GM10266 (cell line): ENCODE measurements around the gene AMZ1.
"Not testable (repeated sequence)": the region's sequence is repeated elsewhere in the genome, so short reads cannot be mapped to it uniquely, and the experiment has no call there.

ENCODE experiments used
- DNase-seq: peaks from one replicate; pipeline ENCODE4 v3.0.0; 2012; ENCODE audit errors: extremely low spot score
- TF ChIP-seq, protein P1 (sequence below): IDR thresholded peaks from 2 replicates; pipeline ENCODE4 v1.5.1; 2012; ENCODE audit warnings: mild to moderate bottlenecking, low read depth; ENCODE audit not compliant: control insufficient read depth, insufficient read depth; ENCODE audit errors: missing control alignments

AMZ1 gene

DNA sequence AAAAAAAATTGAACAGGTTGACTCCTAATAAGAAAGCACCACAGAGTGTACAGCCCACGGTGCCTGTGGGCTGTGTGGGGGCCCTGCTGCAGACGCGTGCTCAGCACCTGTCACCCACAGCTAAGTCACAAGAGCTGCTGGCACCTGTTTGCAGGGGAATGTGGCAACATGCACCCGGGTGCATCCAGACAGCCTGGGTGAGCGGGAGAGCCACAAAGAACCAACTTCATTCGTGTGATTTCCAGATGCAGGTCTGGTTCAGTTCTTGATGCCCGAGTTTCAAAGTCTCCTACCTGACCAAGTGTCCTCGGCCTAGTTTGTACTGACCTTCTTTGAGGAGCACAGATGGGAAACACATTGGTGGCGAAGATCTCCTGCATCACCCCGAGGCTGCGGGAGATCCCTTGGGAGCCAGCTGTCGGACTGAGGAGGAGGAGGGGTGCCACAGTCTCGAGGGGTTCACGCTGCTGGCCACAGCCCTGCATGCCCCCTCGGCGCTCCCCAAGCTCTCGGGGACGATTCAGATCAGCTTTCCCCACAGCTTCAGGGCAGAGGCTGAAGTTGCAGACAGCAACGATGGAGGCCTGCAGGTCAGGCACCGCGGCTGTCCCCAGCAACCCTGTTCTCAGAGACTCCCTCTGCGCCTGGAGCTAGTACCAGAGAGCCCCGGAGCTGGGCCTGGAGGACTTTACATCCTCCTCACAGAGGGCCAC, 35.3 kb downstream of the AMZ1 start:
- DNase-seq, result no peak
- TF ChIP-seq, protein P1, sequence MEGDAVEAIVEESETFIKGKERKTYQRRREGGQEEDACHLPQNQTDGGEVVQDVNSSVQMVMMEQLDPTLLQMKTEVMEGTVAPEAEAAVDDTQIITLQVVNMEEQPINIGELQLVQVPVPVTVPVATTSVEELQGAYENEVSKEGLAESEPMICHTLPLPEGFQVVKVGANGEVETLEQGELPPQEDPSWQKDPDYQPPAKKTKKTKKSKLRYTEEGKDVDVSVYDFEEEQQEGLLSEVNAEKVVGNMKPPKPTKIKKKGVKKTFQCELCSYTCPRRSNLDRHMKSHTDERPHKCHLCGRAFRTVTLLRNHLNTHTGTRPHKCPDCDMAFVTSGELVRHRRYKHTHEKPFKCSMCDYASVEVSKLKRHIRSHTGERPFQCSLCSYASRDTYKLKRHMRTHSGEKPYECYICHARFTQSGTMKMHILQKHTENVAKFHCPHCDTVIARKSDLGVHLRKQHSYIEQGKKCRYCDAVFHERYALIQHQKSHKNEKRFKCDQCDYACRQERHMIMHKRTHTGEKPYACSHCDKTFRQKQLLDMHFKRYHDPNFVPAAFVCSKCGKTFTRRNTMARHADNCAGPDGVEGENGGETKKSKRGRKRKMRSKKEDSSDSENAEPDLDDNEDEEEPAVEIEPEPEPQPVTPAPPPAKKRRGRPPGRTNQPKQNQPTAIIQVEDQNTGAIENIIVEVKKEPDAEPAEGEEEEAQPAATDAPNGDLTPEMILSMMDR, result no peak

DNA sequence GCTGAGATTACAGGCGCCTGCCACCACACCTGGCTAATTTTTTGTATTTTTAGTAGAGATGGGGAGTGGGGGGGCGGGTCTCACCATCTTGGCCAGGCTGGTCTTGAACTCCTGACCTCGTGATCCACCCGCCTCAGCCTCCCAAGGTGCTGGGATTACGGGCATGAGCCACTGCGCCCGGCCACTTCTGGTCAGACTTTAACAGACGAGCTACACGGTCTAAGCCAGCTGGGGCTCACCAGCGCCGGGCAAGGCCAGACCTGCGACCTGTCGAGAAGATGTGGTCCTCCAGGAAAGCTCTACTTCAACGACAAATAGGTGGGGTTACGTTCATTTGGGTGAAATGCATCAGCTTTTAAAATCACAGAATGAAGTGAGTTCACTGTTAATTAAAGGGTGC, 36.0 kb downstream of the AMZ1 start:
- not testable (repeated sequence) for DNase-seq

DNA sequence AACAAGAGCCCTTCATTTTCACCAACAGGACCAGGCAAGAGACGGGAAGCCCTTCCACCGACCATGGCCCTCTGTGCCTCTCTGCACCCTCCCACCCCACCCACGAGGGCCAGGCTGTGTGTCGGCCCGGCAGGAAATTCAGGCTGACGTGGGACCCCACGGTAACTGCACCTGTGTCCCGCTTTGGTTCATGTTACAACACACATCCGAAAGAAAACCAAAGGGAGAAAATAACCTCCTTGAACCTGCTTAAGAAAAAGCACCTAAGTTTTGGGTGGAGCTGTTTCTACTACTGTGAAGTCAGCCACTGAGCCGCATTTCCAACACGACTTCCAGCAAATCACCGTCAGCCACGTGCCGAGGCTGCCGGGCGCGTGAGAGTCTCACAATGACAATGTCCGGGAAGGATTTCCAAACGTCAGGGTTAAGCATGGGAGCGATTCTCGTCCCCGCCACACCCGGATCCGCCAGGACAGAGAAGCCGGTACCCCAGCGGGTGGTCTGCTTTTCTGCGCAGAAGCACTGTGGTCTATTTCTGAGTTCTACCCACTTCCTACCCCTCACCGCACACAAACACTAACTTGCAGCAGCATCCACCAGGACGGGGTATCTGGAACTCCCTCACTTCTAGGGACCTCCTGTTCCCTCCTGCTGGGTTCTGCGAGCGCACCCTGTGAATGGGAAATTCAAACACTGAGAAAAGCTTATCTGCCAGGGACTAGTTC, 36.6 kb downstream of the AMZ1 start:
- DNase-seq, result no peak
- TF ChIP-seq, protein P1, result no peak

DNA sequence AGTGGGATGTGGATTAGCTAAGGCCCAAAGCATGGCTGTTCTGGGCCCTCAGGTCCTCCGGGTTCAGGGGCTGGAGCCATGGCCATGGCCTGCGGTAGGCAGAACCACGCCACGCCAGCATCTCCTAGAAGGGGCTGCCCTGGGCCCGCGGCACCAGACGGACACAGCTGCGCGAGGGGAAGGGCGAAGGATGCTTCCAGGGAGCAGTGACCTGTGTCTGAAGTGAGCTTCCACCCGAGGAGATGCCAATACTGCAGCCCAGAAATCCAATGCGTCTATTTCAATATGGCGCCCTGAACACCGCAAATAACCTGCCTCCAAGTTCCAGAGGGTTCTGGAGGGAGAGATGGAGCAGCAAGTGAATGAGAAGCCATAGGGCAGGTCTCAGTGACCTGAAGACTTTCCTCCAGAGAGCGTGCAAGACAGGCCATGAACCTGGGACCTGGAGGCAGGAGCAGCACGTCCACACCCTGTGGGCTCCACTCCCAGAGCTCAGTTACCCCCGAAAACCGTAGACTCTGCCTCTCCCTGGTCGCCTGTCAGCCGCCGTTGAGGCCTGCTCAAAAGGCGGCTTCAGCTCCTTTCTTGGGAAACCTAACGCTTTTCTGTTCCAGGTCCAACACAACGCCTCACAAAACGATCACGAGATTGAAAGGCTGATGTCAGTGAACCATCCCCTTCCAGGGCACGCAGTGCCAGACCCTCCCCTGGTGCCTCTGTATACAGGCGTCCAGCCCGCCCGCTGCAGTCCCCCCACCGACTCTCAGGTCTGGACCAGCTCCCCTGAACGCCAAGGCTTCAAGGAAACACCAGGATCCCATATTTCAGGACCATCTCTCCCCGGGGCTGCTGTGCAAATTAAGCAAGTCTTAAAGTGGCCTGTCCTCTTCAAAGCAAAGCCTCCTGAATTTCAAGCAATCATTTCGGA, 37.4 kb downstream of the AMZ1 start:
- TF ChIP-seq, protein P1, result no peak
- no peak for DNase-seq

DNA sequence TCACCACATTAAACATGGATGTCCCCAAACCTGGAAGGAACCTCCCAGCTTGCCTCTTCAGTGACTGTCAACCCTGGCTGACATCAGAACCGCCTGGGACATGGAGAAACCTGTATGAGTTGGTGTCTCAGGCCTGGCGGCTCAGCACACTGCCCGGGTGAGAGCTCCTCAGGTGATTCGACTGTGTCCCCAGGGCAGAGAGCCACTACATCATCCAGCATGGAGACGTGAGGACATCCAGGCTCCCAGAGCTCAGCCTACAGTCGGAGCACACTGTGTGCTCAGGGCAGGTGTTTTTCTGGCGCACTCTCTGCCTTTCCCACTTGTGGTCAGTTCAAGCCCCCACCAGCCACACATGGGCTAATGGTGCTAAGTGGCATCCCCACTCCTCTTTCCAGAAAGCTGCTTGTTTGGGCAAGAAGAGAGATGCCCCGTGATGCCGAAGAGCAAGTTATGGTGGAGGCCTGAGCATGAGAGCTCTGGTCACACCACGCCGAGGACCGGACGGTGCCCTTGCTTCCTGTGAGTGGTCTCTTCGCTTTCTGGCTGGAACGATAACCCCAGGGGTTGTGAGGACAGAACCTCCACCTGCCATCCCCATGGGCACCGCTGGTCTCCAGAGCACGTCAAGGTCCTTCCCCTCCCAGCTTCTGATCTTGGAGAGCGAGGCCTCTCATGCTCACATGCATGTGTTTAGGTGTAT, 38.5 kb downstream of the AMZ1 start:
- DNase-seq, result no peak
- TF ChIP-seq, protein P1, result no peak

DNA sequence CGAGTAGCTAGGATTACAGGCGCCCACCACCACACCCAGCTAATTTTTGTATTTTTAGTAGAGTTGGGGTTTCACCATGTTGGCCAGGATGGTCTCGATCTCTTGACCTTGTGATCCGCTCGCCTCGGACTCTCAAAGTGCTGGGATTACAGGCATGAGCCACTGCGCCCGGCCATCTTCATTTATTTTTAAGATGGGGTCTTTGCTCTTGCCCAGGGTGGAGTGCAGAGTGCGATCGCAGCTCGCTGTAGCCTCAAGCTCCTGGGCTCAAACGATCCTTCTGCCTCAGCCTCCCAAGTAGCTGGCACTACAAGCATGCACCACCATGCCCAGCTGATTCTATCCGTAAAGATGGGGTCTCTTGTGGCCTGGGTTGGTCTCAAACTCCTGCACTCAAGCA, 39.2 kb downstream of the AMZ1 start:
- DNase-seq, result not testable (repeated sequence)

DNA sequence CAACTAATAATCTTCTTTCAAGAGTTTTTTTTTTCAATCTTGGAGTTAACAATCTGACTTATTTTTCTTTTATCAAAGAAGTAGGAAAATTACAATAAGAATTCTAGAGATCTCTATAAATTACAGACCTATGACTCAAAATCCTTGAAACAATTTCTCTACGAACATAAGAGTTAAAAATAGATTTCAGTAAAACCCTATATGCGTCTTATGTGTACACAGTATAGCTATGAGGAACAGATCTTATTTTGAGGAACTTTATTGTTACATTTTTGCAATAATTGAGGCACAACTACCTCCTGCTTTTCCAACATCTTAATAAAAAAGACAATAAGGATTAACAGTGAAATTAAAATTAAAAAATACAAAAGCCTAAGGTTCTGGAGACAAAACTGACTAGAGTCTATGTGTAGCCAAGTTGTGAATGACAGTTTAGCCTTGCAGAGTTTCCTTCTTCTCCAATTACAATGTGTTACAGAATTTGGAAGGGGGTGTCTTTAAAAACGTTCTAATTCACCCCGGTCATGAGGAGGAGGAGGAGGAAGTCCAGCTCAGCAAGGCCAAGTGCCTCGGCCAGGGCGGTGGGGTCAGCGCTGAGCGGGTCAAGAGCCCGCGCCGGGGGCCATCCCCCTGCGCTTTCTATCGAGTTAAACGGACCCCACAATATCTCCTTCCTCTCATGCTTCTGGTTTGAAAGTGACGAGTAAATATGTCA, 40.5 kb downstream of the AMZ1 start:
- TF ChIP-seq, protein P1, result no peak
- DNase-seq, result no peak
